ENCODE data around the gene PEF1.

DNA sequence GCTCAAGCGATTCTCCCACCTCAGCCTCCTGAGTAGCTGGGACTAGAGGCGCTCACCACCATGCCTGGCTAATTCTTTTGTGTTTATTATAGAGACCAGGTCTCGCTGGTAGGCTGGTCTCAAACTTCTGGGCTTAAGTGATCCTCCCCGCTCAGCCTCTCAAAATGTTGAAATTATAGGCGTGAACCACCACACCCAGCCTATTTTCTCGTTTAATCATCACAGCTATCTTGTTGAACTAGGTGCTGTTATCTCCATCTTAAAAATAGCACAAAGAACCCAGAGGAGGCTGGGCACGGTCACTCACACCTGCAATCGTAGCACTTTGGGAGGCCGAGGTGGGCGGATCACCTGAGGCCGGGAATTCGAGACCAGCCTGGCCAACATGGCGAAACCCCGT lies 31.1 kb upstream of the PEF1 start:
- TF ChIP-seq, protein P1, sequence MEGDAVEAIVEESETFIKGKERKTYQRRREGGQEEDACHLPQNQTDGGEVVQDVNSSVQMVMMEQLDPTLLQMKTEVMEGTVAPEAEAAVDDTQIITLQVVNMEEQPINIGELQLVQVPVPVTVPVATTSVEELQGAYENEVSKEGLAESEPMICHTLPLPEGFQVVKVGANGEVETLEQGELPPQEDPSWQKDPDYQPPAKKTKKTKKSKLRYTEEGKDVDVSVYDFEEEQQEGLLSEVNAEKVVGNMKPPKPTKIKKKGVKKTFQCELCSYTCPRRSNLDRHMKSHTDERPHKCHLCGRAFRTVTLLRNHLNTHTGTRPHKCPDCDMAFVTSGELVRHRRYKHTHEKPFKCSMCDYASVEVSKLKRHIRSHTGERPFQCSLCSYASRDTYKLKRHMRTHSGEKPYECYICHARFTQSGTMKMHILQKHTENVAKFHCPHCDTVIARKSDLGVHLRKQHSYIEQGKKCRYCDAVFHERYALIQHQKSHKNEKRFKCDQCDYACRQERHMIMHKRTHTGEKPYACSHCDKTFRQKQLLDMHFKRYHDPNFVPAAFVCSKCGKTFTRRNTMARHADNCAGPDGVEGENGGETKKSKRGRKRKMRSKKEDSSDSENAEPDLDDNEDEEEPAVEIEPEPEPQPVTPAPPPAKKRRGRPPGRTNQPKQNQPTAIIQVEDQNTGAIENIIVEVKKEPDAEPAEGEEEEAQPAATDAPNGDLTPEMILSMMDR (IDR thresholded peaks at IDR 0.05; ENCODE audit: insufficient read depth, low read depth, low read length): no peak
- TF ChIP-seq EZH2 (IDR thresholded peaks at IDR 0.05; ENCODE audit: insufficient read depth, low read length): no peak
